Keratinocyte (primary cell): ENCODE data around the gene OSBPL10.

Source experiments
- EZH2 ChIP-seq: IDR thresholded peaks from one replicate; pipeline ENCODE4 v1.6.1; 2012; ENCODE audit warnings: inconsistent platforms, mild to moderate bottlenecking, low read length, moderate library complexity
- TF ChIP-seq, protein P1 (sequence below), 3 experiments: IDR thresholded peaks in 1 of 3; conservative IDR thresholded peaks in 1 of 3; optimal IDR thresholded peaks in 1 of 3; 2 replicates in 2 of 3; 3 replicates in 1 of 3; pipeline versions ENCODE3 to v1.5.1; 2011; ENCODE audit warnings: low read length in 3 of 3, mild to moderate bottlenecking in 3 of 3, moderate library complexity in 2 of 3, control low read depth in 1 of 3, inconsistent platforms in 1 of 3; ENCODE audit not compliant: insufficient read depth in 2 of 3; ENCODE audit errors: extremely low read depth in 1 of 3

DNA sequence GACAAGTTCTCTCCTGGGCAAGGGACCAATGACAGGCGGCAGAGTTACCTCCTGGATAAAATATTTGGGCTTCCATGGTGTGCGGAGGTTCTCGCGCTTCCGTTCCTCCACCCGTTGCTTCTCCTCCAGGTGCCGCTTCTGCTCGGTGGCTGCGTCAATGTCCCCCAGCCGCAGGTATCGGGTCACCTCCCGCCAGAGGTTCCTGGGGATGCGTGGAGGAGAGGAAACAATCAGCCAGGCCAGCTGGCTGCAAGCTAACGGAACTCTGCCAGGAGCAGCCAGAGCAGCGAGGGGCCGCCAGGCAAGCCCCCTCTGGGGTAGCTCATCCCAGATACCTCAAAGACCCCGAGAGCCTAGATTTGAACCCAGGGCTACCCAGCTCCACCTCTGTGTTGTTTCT lies 317.0 kb downstream of the OSBPL10 start:
- TF ChIP-seq, protein P1, sequence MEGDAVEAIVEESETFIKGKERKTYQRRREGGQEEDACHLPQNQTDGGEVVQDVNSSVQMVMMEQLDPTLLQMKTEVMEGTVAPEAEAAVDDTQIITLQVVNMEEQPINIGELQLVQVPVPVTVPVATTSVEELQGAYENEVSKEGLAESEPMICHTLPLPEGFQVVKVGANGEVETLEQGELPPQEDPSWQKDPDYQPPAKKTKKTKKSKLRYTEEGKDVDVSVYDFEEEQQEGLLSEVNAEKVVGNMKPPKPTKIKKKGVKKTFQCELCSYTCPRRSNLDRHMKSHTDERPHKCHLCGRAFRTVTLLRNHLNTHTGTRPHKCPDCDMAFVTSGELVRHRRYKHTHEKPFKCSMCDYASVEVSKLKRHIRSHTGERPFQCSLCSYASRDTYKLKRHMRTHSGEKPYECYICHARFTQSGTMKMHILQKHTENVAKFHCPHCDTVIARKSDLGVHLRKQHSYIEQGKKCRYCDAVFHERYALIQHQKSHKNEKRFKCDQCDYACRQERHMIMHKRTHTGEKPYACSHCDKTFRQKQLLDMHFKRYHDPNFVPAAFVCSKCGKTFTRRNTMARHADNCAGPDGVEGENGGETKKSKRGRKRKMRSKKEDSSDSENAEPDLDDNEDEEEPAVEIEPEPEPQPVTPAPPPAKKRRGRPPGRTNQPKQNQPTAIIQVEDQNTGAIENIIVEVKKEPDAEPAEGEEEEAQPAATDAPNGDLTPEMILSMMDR (optimal IDR thresholded peaks at IDR 0.05 in 1 of 3, IDR thresholded peaks at IDR 0.05 in 1 of 3, conservative IDR thresholded peaks at IDR 0.05 in 1 of 3; ENCODE audit: extremely low read depth in 1 of 3, insufficient read depth in 2 of 3, low read length in 3 of 3) = no peak
- TF ChIP-seq EZH2 = no peak
